H9 (cell line): ENCODE results near the gene GCG. TPM values are rescaled to one million over a fixed set of nuclear protein-coding genes. Genes with fewer than 3 reads are reported as not detected.
A peak's percentile ranks its signal among the peaks of the same experiment; 100 is the strongest.

Source experiments
- DNase-seq: peaks from one replicate; pipeline ENCODE4 v3.0.0-alpha.2; 2017
- H2AFZ ChIP-seq: one replicate; pipeline ENCODE4 v1.6.1; 2013; ENCODE audit warnings: mild to moderate bottlenecking, low read length, control low read depth, moderate library complexity
- H2AK5ac ChIP-seq: 2 replicates; pipeline ENCODE4 v1.6.1; 2013; ENCODE audit warnings: low read length, control low read depth, mixed read lengths; ENCODE audit not compliant: insufficient read length
- H2BK120ac ChIP-seq: one replicate; pipeline ENCODE4 v1.6.1; 2013; ENCODE audit warnings: low read depth, mild to moderate bottlenecking, low read length, control low read depth, inconsistent platforms; ENCODE audit not compliant: poor library complexity, severe bottlenecking
- H2BK12ac ChIP-seq: 2 replicates; pipeline ENCODE4 v1.6.1; 2013; ENCODE audit warnings: low read length, control low read depth, mixed read lengths, low read depth; ENCODE audit not compliant: insufficient read length
- H2BK15ac ChIP-seq: 2 replicates; pipeline ENCODE4 v1.6.1; 2013; ENCODE audit warnings: low read depth, low read length, control low read depth
- H2BK20ac ChIP-seq: one replicate; pipeline ENCODE4 v1.6.1; 2013; ENCODE audit warnings: low read depth, mild to moderate bottlenecking, low read length, control low read depth, inconsistent platforms; ENCODE audit not compliant: poor library complexity, severe bottlenecking
- H2BK5ac ChIP-seq: 2 replicates; pipeline ENCODE4 v1.6.1; 2013; ENCODE audit warnings: low read length, control low read depth, mixed read lengths; ENCODE audit not compliant: insufficient read length
- H3K14ac ChIP-seq: 2 replicates; pipeline ENCODE4 v1.6.1; 2013; ENCODE audit warnings: low read length, control low read depth; ENCODE audit not compliant: insufficient read depth
- H3K18ac ChIP-seq: 2 replicates; pipeline ENCODE4 v1.6.1; 2013; ENCODE audit warnings: low read depth, mild to moderate bottlenecking, mixed read lengths, low read length, control low read depth; ENCODE audit not compliant: insufficient read length
- H3K23ac ChIP-seq: 2 replicates; pipeline ENCODE4 v1.6.1; 2013; ENCODE audit warnings: low read length, control low read depth, mixed read lengths, low read depth; ENCODE audit not compliant: insufficient read length
- H3K23me2 ChIP-seq: 2 replicates; pipeline ENCODE4 v1.6.1; 2013; ENCODE audit warnings: low read depth, mild to moderate bottlenecking, mixed read lengths, low read length, control low read depth; ENCODE audit not compliant: insufficient read length, poor library complexity, severe bottlenecking
- H3K27ac ChIP-seq: 2 replicates; pipeline ENCODE4 v1.5.1; 2013; ENCODE audit warnings: low read length, control low read depth, mixed read lengths, low read depth; ENCODE audit not compliant: insufficient read length
- H3K27me3 ChIP-seq: 2 replicates; pipeline ENCODE4 v1.6.1; 2013; ENCODE audit warnings: low read length, control low read depth, inconsistent platforms; ENCODE audit not compliant: insufficient read depth
- H3K4ac ChIP-seq: 2 replicates; pipeline ENCODE4 v1.6.1; 2013; ENCODE audit warnings: low read depth, mild to moderate bottlenecking, control low read depth, inconsistent platforms, low read length, moderate library complexity
- H3K4me1 ChIP-seq: 2 replicates; pipeline ENCODE4 v1.6.1; 2013; ENCODE audit warnings: low read length, control low read depth, inconsistent platforms; ENCODE audit not compliant: insufficient read depth
- H3K4me2 ChIP-seq: 2 replicates; pipeline ENCODE4 v1.6.1; 2013; ENCODE audit warnings: low read length, control low read depth, mixed read lengths; ENCODE audit not compliant: insufficient read length, insufficient read depth
- H3K56ac ChIP-seq: 2 replicates; pipeline ENCODE4 v1.6.1; 2013; ENCODE audit warnings: low read depth, mild to moderate bottlenecking, mixed read lengths, low read length, control low read depth; ENCODE audit not compliant: insufficient read length
- H3K79me1 ChIP-seq: 2 replicates; pipeline ENCODE4 v1.6.1; 2013; ENCODE audit warnings: low read depth, mild to moderate bottlenecking, moderate library complexity, low read length, control low read depth, inconsistent platforms; ENCODE audit not compliant: insufficient read depth, poor library complexity, severe bottlenecking
- H3K79me2 ChIP-seq: 2 replicates; pipeline ENCODE4 v1.6.1; 2013; ENCODE audit warnings: low read length, control low read depth, inconsistent platforms; ENCODE audit not compliant: insufficient read depth
- H3K9ac ChIP-seq: 2 replicates; pipeline ENCODE4 v1.6.1; 2013; ENCODE audit warnings: low read length, control low read depth, mixed read lengths; ENCODE audit not compliant: insufficient read length; ENCODE audit errors: extremely low read depth
- H3K9me3 ChIP-seq: one replicate; pipeline ENCODE4 v1.6.1; 2013; ENCODE audit warnings: low read depth, low read length, inconsistent platforms; ENCODE audit not compliant: control insufficient read depth
- H3T11ph ChIP-seq: one replicate; pipeline ENCODE4 v1.6.1; 2013; ENCODE audit warnings: mild to moderate bottlenecking, low read length, control low read depth, inconsistent platforms
- H4K20me1 ChIP-seq: one replicate; pipeline ENCODE4 v1.6.1; 2013; ENCODE audit not compliant: control insufficient read depth, insufficient read length, insufficient read depth
- H4K5ac ChIP-seq: 2 replicates; pipeline ENCODE4 v1.6.1; 2013; ENCODE audit warnings: low read depth, mild to moderate bottlenecking, mixed read lengths, low read length, control low read depth; ENCODE audit not compliant: insufficient read length
- H4K8ac ChIP-seq: replicated peaks from 2 replicates; pipeline ENCODE4 v1.6.1; 2013; ENCODE audit warnings: low read length, control low read depth, mixed read lengths, low read depth; ENCODE audit not compliant: insufficient read length
- H4K91ac ChIP-seq: 2 replicates; pipeline ENCODE4 v1.6.1; 2013; ENCODE audit warnings: low read depth, mild to moderate bottlenecking, moderate library complexity, mixed read lengths, low read length, control low read depth; ENCODE audit not compliant: insufficient read length
- H3K27ac Mint-ChIP-seq, 3 experiments: 2 replicates in 2 of 3; 3 replicates in 1 of 3; pipeline ENCODE4 v1.8.0; 2020 to 2021; ENCODE audit warnings: mixed read lengths in 3 of 3, mild to moderate bottlenecking in 1 of 3, moderate library complexity in 1 of 3
- H3K27me3 Mint-ChIP-seq: 2 replicates; pipeline ENCODE4 v1.8.0; 2021; ENCODE audit warnings: low read depth, mild to moderate bottlenecking, moderate library complexity, mixed read lengths
- H3K36me3 Mint-ChIP-seq, 3 experiments: 2 replicates in 2 of 3; 3 replicates in 1 of 3; pipeline ENCODE4 v1.8.0; 2020 to 2021; ENCODE audit warnings: low read depth in 3 of 3, mixed read lengths in 3 of 3; ENCODE audit not compliant: insufficient read depth in 1 of 3
- H3K4me1 Mint-ChIP-seq, 2 experiments: 2 replicates each; pipeline ENCODE4 v1.8.0; 2020; ENCODE audit warnings: mixed read lengths in 2 of 2
- H3K4me3 Mint-ChIP-seq, 2 experiments: 2 replicates in 1 of 2; 3 replicates in 1 of 2; pipeline ENCODE4 v1.8.0; 2020 to 2021; ENCODE audit warnings: mild to moderate bottlenecking in 2 of 2, mixed read lengths in 2 of 2, moderate library complexity in 1 of 2
- H3K9me3 Mint-ChIP-seq, 2 experiments: 2 replicates in 1 of 2; 3 replicates in 1 of 2; pipeline ENCODE4 v1.8.0; 2020; ENCODE audit warnings: mild to moderate bottlenecking in 2 of 2, mixed read lengths in 2 of 2, moderate library complexity in 1 of 2
- total RNA-seq: library from RNA; stranded (reverse); gene quantifications from 2 replicates; pipeline ENCODE4 v1.2.1, GENCODE V29; 2021
- TF ChIP-seq, protein P1 (sequence below): fragments of 200-600 bp; sonication (generic); conservative IDR thresholded peaks from 3 replicates; pipeline ENCODE4 v1.8.0; 2021; ENCODE audit warnings: antibody characterized with exemption, mild to moderate bottlenecking

Gene GCG
- total RNA-seq, 1 experiment from 2014 or later: not detected

- H3K23me2 ChIP-seq: no peaks in the 10 kb centered on the region
- no peak overlapping the region for H3K4me2 ChIP-seq
- no peak overlapping the region for H3K4me3 Mint-ChIP-seq
- no peak overlapping the region for H3K4ac ChIP-seq
- H3K4me1 ChIP-seq: no peaks in the 10 kb centered on the region
- H4K91ac ChIP-seq: no peak overlapping the region
- no peaks in the 10 kb centered on the region for H3K9me3 ChIP-seq
- H3T11ph ChIP-seq: no peak overlapping the region
- H3K36me3 Mint-ChIP-seq: no peaks in the 10 kb centered on the region
- H3K23ac ChIP-seq: no peak overlapping the region
- H2BK15ac ChIP-seq: no peak overlapping the region
- no peaks in the 10 kb centered on the region for H4K20me1 ChIP-seq
- no peak overlapping the region for H2AK5ac ChIP-seq
- no peaks in the 10 kb centered on the region for H3K79me1 ChIP-seq
- no peak overlapping the region for H4K5ac ChIP-seq
- H3K4me1 Mint-ChIP-seq: no peaks in the 10 kb centered on the region
- H3K14ac ChIP-seq: no peak overlapping the region
- no peak overlapping the region for H3K27ac ChIP-seq
- no peaks in the 10 kb centered on the region for H3K9me3 Mint-ChIP-seq
- H3K18ac ChIP-seq: no peak overlapping the region
- TF ChIP-seq, protein P1, sequence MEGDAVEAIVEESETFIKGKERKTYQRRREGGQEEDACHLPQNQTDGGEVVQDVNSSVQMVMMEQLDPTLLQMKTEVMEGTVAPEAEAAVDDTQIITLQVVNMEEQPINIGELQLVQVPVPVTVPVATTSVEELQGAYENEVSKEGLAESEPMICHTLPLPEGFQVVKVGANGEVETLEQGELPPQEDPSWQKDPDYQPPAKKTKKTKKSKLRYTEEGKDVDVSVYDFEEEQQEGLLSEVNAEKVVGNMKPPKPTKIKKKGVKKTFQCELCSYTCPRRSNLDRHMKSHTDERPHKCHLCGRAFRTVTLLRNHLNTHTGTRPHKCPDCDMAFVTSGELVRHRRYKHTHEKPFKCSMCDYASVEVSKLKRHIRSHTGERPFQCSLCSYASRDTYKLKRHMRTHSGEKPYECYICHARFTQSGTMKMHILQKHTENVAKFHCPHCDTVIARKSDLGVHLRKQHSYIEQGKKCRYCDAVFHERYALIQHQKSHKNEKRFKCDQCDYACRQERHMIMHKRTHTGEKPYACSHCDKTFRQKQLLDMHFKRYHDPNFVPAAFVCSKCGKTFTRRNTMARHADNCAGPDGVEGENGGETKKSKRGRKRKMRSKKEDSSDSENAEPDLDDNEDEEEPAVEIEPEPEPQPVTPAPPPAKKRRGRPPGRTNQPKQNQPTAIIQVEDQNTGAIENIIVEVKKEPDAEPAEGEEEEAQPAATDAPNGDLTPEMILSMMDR: no peak
- no peak overlapping the region for H4K8ac ChIP-seq
- H3K79me2 ChIP-seq: no peaks in the 10 kb centered on the region
- no peak overlapping the region for H2BK120ac ChIP-seq
- H3K27ac Mint-ChIP-seq: peak overlapping the region in 1 of 3 experiments; percentile 15; a peak in 1 of 7 replicates
- no peak overlapping the region for H3K56ac ChIP-seq
- H2BK5ac ChIP-seq: no peak overlapping the region
- no peak for DNase-seq
- H2BK20ac ChIP-seq: no peak overlapping the region
- no peaks in the 10 kb centered on the region for H3K27me3 ChIP-seq
- H3K27me3 Mint-ChIP-seq: no peaks in the 10 kb centered on the region
- no peak overlapping the region for H3K9ac ChIP-seq
- no peak overlapping the region for H2BK12ac ChIP-seq
- H2AFZ ChIP-seq: no peak overlapping the region
These were observed 13.7 kb downstream of the GCG start for GRCh38 chr2:162138310-162138709.
